D721Med (cell line): Measurements from ENCODE around the gene PI4KA.
"Not testable (repeated sequence)": the region's sequence is repeated elsewhere in the genome, so short reads cannot be mapped to it uniquely, and the experiment has no call there.

Experiments used
- DNase-seq: peaks from one replicate; pipeline ENCODE4 v3.0.0; 2011; ENCODE audit warnings: low spot score; ENCODE audit not compliant: insufficient read length
- FAIRE-seq: peaks from 2 replicates; lab custom pipeline; 2011; peaks lifted over from hg19 to GRCh38; lab: Jason Lieb, UNC
- CTCF ChIP-seq: IDR thresholded peaks from 2 replicates; pipeline ENCODE4 v1.5.1; 2012; ENCODE audit warnings: mild to moderate bottlenecking, control low read depth; ENCODE audit not compliant: insufficient read depth; ENCODE audit errors: missing control alignments

PI4KA gene

GRCh38 chr22:20858615-20859416 is at the start of gene PI4KA, which contains the start of gene SNAP29:
Gene PI4KA (minus strand): TSS chr22:20858811. CDS start chr22:20858725, 86 bp downstream.
Gene SNAP29 (plus strand): TSS chr22:20859007. CDS start chr22:20859111, 104 bp downstream.
- TF ChIP-seq CTCF: no peak
- no peak for FAIRE-seq
- peak; percentile 97 for DNase-seq

GRCh38 chr22:20906387-20906767 is 47.8 kb upstream of the PI4KA start:
- FAIRE-seq (no peak), DNase-seq (no peak)
- no peak for TF ChIP-seq CTCF

GRCh38 chr22:20905415-20906386 is 47.1 kb upstream of the PI4KA start:
- FAIRE-seq: no peak
- no peak for TF ChIP-seq CTCF
- no peak for DNase-seq

GRCh38 chr22:20904980-20905355 is 46.4 kb upstream of the PI4KA start:
- DNase-seq (no peak), FAIRE-seq (no peak)
- TF ChIP-seq CTCF: no peak

- no peak for DNase-seq
- TF ChIP-seq CTCF: no peak
- FAIRE-seq: no peak
Observed at GRCh38 chr22:20904008-20904979, 45.7 kb upstream of the PI4KA start.

- FAIRE-seq: no peak
- no peak for DNase-seq
- no peak for TF ChIP-seq CTCF
Observed at GRCh38 chr22:20903093-20903492, 44.5 kb upstream of the PI4KA start.

GRCh38 chr22:20901093-20902033 is 42.8 kb upstream of the PI4KA start:
- DNase-seq, FAIRE-seq: not testable (repeated sequence)
